GM12873 (cell line): ENCODE measurements around the gene ZNF862.

Experiments used
- TF ChIP-seq, protein P1 (sequence below): IDR thresholded peaks from 2 replicates; pipeline ENCODE4 v1.5.1; 2012; ENCODE audit warnings: low read depth, mild to moderate bottlenecking, moderate library complexity, low read length, control low read depth; ENCODE audit not compliant: insufficient read depth; ENCODE audit errors: missing control alignments

ZNF862 gene

DNA sequence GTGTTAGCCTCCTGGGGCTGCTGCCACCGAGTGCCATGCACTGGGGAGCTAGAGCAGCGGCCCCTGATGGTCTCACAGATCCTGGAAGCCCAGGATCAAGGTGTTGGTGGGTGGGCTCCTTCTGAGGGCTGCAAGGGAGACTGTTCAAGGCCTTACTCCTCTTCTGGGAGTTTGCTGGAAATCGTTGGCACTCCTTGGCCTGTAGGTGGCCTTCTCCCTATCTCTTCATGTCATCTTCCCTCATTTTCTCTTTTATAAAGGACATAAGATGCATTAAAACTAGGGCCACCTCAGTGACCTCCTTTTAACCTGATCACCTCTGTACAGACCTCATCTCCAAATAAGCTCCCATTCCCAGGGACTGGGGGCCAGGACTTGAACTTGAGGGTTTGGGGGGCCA lies 27.0 kb upstream of the ZNF862 start:
- TF ChIP-seq, protein P1, sequence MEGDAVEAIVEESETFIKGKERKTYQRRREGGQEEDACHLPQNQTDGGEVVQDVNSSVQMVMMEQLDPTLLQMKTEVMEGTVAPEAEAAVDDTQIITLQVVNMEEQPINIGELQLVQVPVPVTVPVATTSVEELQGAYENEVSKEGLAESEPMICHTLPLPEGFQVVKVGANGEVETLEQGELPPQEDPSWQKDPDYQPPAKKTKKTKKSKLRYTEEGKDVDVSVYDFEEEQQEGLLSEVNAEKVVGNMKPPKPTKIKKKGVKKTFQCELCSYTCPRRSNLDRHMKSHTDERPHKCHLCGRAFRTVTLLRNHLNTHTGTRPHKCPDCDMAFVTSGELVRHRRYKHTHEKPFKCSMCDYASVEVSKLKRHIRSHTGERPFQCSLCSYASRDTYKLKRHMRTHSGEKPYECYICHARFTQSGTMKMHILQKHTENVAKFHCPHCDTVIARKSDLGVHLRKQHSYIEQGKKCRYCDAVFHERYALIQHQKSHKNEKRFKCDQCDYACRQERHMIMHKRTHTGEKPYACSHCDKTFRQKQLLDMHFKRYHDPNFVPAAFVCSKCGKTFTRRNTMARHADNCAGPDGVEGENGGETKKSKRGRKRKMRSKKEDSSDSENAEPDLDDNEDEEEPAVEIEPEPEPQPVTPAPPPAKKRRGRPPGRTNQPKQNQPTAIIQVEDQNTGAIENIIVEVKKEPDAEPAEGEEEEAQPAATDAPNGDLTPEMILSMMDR: peak; percentile 45

DNA sequence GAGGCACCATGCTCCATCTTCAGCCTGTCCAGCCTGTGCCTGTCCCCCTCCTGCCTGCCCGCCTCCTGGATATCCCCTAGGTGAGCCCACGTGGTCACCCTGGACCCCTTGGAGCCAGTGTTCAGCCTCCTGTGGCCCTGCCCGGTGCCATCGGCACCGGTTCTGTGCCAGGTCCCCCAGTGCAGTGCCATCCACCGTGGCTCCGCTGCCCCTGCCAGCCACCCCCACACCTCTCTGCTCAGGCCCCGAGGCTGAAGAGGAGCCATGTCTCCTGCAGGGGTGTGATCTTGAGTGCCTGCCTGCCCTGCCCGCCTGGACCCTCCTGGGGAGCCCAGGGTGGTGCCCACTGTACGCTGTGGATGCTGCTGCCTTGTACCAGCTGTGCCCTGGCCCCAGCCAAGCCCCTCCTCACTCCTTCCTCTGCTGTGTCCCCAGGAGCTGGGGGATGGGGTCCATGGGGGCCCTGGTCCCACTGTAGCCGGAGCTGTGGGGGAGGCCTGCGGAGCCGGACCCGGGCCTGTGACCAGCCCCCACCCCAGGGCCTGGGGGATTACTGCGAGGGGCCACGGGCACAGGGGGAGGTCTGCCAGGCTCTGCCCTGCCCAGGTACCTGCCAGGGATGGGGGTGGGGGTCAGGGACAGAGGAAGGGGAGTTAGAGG lies 26.2 kb upstream of the ZNF862 start:
- TF ChIP-seq, protein P1: no peak

DNA sequence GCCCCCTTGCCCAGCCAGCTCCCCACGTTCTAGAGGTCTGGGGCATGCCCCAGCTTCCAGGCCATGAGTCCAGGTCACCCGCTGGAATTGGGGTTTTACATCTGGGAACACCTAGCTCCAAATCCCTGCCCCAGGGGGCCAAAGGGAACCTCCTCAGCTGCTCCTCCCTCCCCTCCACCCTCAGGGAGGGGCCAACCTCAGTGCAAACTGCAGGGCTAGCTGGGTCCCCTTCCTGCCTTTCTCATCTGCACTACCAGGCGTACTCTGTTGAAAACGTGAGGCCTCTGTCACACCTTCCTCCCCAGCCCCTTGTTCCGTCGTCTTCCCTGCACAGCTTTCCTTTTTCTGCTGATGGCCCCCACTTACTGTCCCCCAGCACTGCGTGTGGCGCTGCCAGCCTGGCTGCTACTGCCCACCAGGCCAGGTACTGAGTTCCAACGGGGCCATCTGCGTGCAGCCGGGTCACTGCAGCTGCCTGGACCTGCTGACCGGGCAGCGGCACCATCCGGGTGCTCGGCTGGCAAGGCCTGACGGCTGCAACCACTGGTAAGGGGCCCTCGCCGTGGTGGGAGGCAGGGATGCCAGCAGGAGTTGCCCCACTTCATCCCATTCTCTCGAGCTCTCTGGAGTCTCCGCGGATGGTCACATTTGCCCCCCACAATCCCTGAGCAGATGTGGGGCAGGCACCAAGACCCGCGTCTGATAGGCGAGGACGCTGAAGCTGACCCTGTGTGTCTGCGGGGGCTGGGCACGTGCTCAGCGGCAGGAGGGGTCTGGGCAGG lies 24.7 kb upstream of the ZNF862 start:
- TF ChIP-seq, protein P1: no peak

DNA sequence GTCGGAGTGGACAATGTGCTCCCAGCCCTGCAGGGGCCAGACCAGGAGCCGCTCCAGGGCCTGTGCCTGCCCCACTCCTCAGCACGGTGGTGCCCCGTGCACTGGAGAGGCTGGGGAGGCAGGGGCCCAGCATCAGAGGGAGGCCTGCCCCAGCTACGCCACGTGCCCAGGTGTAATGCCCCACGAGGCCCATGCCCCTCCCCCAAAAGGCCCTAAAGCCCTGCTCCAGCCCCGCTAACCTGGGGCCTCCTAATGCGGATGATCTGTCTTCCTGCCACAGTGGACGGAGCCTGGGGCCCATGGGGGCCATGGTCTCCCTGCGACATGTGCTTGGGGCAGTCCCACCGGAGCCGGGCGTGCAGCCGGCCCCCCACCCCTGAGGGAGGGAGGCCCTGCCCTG lies 23.7 kb upstream of the ZNF862 start:
- TF ChIP-seq, protein P1: no peak

DNA sequence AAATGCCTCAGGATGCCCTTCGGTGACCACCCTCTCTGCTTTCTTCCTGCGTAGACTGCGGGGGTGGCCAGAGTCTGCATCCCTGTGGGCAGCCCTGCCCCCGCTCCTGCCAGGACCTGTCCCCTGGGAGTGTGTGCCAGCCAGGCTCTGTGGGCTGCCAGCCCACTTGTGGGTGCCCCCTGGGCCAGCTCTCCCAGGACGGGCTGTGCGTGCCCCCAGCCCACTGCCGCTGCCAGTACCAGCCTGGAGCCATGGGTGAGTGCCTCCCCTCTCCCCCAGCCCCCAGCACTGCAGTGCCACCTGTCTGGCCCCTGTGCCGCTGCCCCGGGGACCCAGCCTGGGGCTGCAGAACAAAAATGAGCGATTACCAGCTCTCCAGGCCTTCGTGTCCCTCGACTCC lies 23.1 kb upstream of the ZNF862 start:
- TF ChIP-seq, protein P1: no peak

DNA sequence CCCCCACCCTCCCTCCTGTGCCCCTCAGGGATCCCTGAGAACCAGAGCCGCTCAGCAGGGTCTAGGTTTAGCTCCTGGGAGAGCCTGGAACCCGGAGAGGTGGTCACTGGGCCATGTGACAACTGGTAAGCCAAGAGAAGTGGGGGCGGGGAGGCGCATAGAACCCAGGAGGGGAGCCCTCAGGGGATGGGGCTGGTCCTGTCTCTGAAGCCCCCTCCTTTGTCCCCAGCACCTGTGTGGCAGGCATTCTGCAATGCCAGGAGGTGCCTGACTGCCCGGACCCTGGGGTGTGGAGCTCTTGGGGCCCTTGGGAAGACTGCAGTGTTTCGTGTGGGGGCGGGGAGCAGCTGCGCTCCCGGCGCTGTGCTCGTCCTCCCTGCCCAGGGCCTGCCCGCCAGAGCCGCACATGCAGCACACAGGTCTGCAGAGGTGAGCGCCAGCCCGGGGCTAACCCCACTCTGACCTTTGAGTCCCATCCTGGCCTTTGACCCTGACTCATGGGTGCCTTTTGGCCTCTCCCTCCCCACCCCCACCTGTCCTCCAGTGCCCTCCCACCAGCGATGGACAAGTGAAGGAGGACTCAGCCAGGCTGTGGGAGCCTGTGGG lies 22.4 kb upstream of the ZNF862 start:
- TF ChIP-seq, protein P1: no peak

DNA sequence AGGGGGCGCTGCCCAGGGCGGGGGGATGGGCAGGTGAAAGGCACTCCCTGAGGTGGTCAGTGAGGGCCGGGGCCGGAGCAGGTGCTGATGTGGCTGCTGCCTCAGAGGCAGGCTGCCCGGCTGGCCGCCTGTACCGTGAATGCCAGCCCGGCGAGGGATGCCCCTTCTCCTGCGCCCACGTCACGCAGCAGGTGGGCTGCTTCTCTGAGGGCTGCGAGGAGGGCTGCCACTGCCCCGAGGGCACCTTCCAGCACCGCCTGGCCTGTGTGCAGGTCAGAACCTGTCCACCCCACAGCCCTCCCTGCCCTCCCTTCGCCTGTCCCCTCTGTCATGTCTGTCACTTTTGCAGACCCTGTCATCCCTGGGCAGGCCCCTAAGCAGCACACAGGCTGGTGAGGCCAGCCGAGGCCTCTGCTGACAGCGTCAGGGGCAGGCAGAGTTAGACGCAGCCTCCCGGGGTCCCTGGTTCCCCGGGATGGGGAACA lies 21.9 kb upstream of the ZNF862 start:
- TF ChIP-seq, protein P1: no peak
